Neural progenitor cell (in vitro differentiated cells): ENCODE data around the gene ACOXL. TPM values are rescaled to one million over a fixed set of nuclear protein-coding genes. Genes with fewer than 3 reads are reported as not detected.

ENCODE experiments used
- DNase-seq: peaks from one replicate; pipeline ENCODE4 v3.0.0-alpha.2; 2016; ENCODE audit warnings: low spot score
- H2AFZ ChIP-seq: fragments of 200-600 bp; sonication (generic); replicated peaks from 2 replicates; pipeline ENCODE4 v1.6.1; 2016; ENCODE audit warnings: antibody characterized with exemption
- H3F3A ChIP-seq: fragments of 200-600 bp; sonication (generic); 2 replicates; pipeline ENCODE4 v1.6.1; 2016; ENCODE audit warnings: antibody characterized with exemption, low read depth
- H3K27ac ChIP-seq: fragments of 200-600 bp; sonication (generic); 2 replicates; pipeline ENCODE4 v1.5.1; 2016; ENCODE audit warnings: mild to moderate bottlenecking
- H3K27me3 ChIP-seq: fragments of 200-600 bp; sonication (generic); 2 replicates; pipeline ENCODE4 v1.6.1; 2016; ENCODE audit warnings: mild to moderate bottlenecking, moderate library complexity
- H3K36me3 ChIP-seq: fragments of 200-600 bp; sonication (generic); 2 replicates; pipeline ENCODE4 v1.5.1; 2016
- H3K4me1 ChIP-seq: fragments of 200-600 bp; sonication (generic); 2 replicates; pipeline ENCODE4 v1.6.1; 2016; ENCODE audit warnings: mixed run types
- H3K4me2 ChIP-seq: fragments of 200-600 bp; sonication (generic); 2 replicates; pipeline ENCODE4 v1.6.1; 2016
- H3K4me3 ChIP-seq: fragments of 200-600 bp; sonication (generic); 2 replicates; pipeline ENCODE4 v1.5.1; 2016
- H3K79me2 ChIP-seq: fragments of 200-600 bp; sonication (generic); 2 replicates; pipeline ENCODE4 v1.6.1; 2016; ENCODE audit warnings: low read depth
- H3K9ac ChIP-seq: fragments of 200-600 bp; sonication (generic); 2 replicates; pipeline ENCODE4 v1.6.1; 2016
- H3K9me3 ChIP-seq: fragments of 200-600 bp; sonication (generic); 2 replicates; pipeline ENCODE4 v1.5.1; 2016; ENCODE audit warnings: low read depth
- H4K20me1 ChIP-seq: fragments of 200-600 bp; sonication (generic); 2 replicates; pipeline ENCODE4 v1.6.1; 2016; ENCODE audit warnings: low read depth
- H3K27ac Mint-ChIP-seq: 3 replicates; pipeline ENCODE4 v1.8.0; 2021; ENCODE audit warnings: mixed read lengths
- H3K27me3 Mint-ChIP-seq: 2 replicates; pipeline ENCODE4 v1.8.0; 2022; ENCODE audit warnings: low read depth, mild to moderate bottlenecking, inconsistent platforms, moderate library complexity, mixed read lengths; ENCODE audit not compliant: insufficient read depth
- H3K36me3 Mint-ChIP-seq: 3 replicates; pipeline ENCODE4 v1.8.0; 2021; ENCODE audit warnings: mixed read lengths
- H3K4me1 Mint-ChIP-seq: 3 replicates; pipeline ENCODE4 v1.8.0; 2021; ENCODE audit warnings: mixed read lengths
- H3K4me3 Mint-ChIP-seq: 3 replicates; pipeline ENCODE4 v1.8.0; 2021; ENCODE audit warnings: mild to moderate bottlenecking, moderate library complexity, mixed read lengths
- H3K9me3 Mint-ChIP-seq: 3 replicates; pipeline ENCODE4 v1.8.0; 2020; ENCODE audit warnings: mixed read lengths
- CTCF ChIP-seq: fragments of 200-600 bp; sonication (generic); IDR thresholded peaks from 2 replicates; pipeline ENCODE4 v1.5.1; 2017; ENCODE audit warnings: antibody characterized with exemption, mild to moderate bottlenecking
- EZH2 ChIP-seq: fragments of 200-600 bp; sonication (generic); IDR thresholded peaks from 2 replicates; pipeline ENCODE4 v1.6.1; 2017; ENCODE audit warnings: antibody characterized with exemption, mild to moderate bottlenecking, moderate library complexity
- EZH2phosphoT487 ChIP-seq: fragments of 200-600 bp; sonication (generic); IDR thresholded peaks from 2 replicates; pipeline ENCODE4 v1.6.1; 2017; ENCODE audit warnings: antibody characterized with exemption
- total RNA-seq: library from RNA; depleted of rRNA; stranded (reverse); fragments of >200 nt; gene quantifications from 2 replicates; pipeline ENCODE4 v1.2.3, GENCODE V29; 2015; ENCODE audit warnings: low replicate concordance

ACOXL gene
- total RNA-seq, 1 donor from 2014 or later = 2.9 TPM

- Mint-ChIP-seq H3K36me3 (peaks cover 24% of the 10 kb centered on the region), H3K27ac (no peak overlapping the region), H3K4me3 (no peak overlapping the region), H3K27me3 (no peaks in the 10 kb centered on the region), H3K9me3 (no peaks in the 10 kb centered on the region), H3K4me1 (peaks cover 14% of the 10 kb centered on the region)
- H3K9ac ChIP-seq = no peak overlapping the region
- H3K4me3 ChIP-seq = no peak overlapping the region
- no peak overlapping the region for H2AFZ ChIP-seq
- TF ChIP-seq EZH2 (no peak), EZH2phosphoT487 (no peak), CTCF (no peak)
- H4K20me1 ChIP-seq = peaks cover 96% of the 10 kb centered on the region
- H3F3A ChIP-seq = peaks cover 3% of the 10 kb centered on the region
- H3K36me3 ChIP-seq = peaks cover 12% of the 10 kb centered on the region
- H3K27ac ChIP-seq = no peak overlapping the region
- H3K4me2 ChIP-seq = no peak overlapping the region
- DNase-seq = no peak
- H3K27me3 ChIP-seq = no peaks in the 10 kb centered on the region
- peaks cover 30% of the 10 kb centered on the region for H3K4me1 ChIP-seq
- no peaks in the 10 kb centered on the region for H3K9me3 ChIP-seq
- H3K79me2 ChIP-seq = peaks cover 89% of the 10 kb centered on the region
Measured at GRCh38 chr2:111148225-111148873, 416.0 kb downstream of the ACOXL start.

- peaks cover 91% of the 10 kb centered on the region for H3K79me2 ChIP-seq
- Mint-ChIP-seq H3K9me3 (no peaks in the 10 kb centered on the region), H3K36me3 (peaks cover 29% of the 10 kb centered on the region)
Measured at GRCh38 chr2:111148925-111149324, 416.6 kb downstream of the ACOXL start.

GRCh38 chr2:111149882-111150455 is 417.6 kb downstream of the ACOXL start:
- no peak for DNase-seq
- peaks cover 24% of the 10 kb centered on the region for H3K4me1 Mint-ChIP-seq
- H3K27me3 ChIP-seq = no peaks in the 10 kb centered on the region
- no peak overlapping the region for H3K9ac ChIP-seq
- peaks cover 93% of the 10 kb centered on the region for H3K79me2 ChIP-seq
- TF ChIP-seq CTCF (no peak), EZH2phosphoT487 (no peak), EZH2 (no peak)
- H3K4me3 ChIP-seq = no peak overlapping the region
- no peak overlapping the region for H2AFZ ChIP-seq
- peaks cover 18% of the 10 kb centered on the region for H3K36me3 ChIP-seq
- no peak overlapping the region for H3K27ac ChIP-seq
- H3K4me3 Mint-ChIP-seq = no peak overlapping the region
- no peaks in the 10 kb centered on the region for H3K27me3 Mint-ChIP-seq
- peaks cover 3% of the 10 kb centered on the region for H3F3A ChIP-seq
- H3K4me2 ChIP-seq = no peak overlapping the region
- peaks cover 32% of the 10 kb centered on the region for H3K4me1 ChIP-seq
- no peaks in the 10 kb centered on the region for H3K9me3 Mint-ChIP-seq
- peaks cover 96% of the 10 kb centered on the region for H4K20me1 ChIP-seq
- no peaks in the 10 kb centered on the region for H3K9me3 ChIP-seq
- H3K36me3 Mint-ChIP-seq = peaks cover 37% of the 10 kb centered on the region
- H3K27ac Mint-ChIP-seq = no peak overlapping the region

More at GRCh38 chr2:111148925-111149324, 416.6 kb downstream of the ACOXL start:
- peaks cover 30% of the 10 kb centered on the region for H3K4me1 ChIP-seq
- H3F3A ChIP-seq = peaks cover 3% of the 10 kb centered on the region
- Mint-ChIP-seq H3K27ac (no peak overlapping the region), H3K4me3 (no peak overlapping the region), H3K27me3 (no peaks in the 10 kb centered on the region), H3K4me1 (peaks cover 15% of the 10 kb centered on the region)
- no peaks in the 10 kb centered on the region for H3K27me3 ChIP-seq
- H3K27ac ChIP-seq = no peak overlapping the region
- no peak overlapping the region for H3K4me2 ChIP-seq
- no peak overlapping the region for H3K4me3 ChIP-seq
- peaks cover 13% of the 10 kb centered on the region for H3K36me3 ChIP-seq
- H2AFZ ChIP-seq = no peak overlapping the region
- no peak for DNase-seq
- H4K20me1 ChIP-seq = peaks cover 96% of the 10 kb centered on the region
- TF ChIP-seq EZH2phosphoT487 = no peak
- no peaks in the 10 kb centered on the region for H3K9me3 ChIP-seq
- no peak overlapping the region for H3K9ac ChIP-seq

- H3K27ac Mint-ChIP-seq = peak overlapping the region; percentile 50
- H3K36me3 Mint-ChIP-seq = peaks cover 54% of the 10 kb centered on the region
- H4K20me1 ChIP-seq = peaks cover 96% of the 10 kb centered on the region
- H3K9me3 ChIP-seq = no peaks in the 10 kb centered on the region
- H2AFZ ChIP-seq = no peak overlapping the region
- no peak overlapping the region for H3K4me3 Mint-ChIP-seq
- H3K27me3 ChIP-seq = no peaks in the 10 kb centered on the region
- peaks cover 93% of the 10 kb centered on the region for H3K79me2 ChIP-seq
- H3K4me2 ChIP-seq = no peak overlapping the region
- DNase-seq = no peak
- H3K9ac ChIP-seq = no peak overlapping the region
- H3K4me1 ChIP-seq = peaks cover 5% of the 10 kb centered on the region
- H3K27ac ChIP-seq = no peak overlapping the region
- no peak overlapping the region for H3K4me3 ChIP-seq
- H3F3A ChIP-seq = peaks cover 3% of the 10 kb centered on the region
- H3K9me3 Mint-ChIP-seq = no peaks in the 10 kb centered on the region
- peaks cover 18% of the 10 kb centered on the region for H3K36me3 ChIP-seq
- peaks cover 44% of the 10 kb centered on the region for H3K4me1 Mint-ChIP-seq
- TF ChIP-seq EZH2 (no peak), EZH2phosphoT487 (no peak), CTCF (no peak)
- peaks cover 3% of the 10 kb centered on the region for H3K27me3 Mint-ChIP-seq
Measured at GRCh38 chr2:111154758-111155157, 422.4 kb downstream of the ACOXL start.
